ENCODE results near the gene RASGRF1. TPM values are rescaled to one million over a fixed set of nuclear protein-coding genes. Genes with fewer than 3 reads are reported as not detected.
A peak's percentile ranks its signal among the peaks of the same experiment; 100 is the strongest.

The RASGRF1 gene
- total and polyA plus RNA-seq, 10 donors, result 0.50 to 3.4 (median 1.8) TPM

GRCh38 chr15:79101866-79102581 lies 11.4 kb upstream of the RASGRF1 start:
- TF ChIP-seq POLR2AphosphoS5 (IDR thresholded peaks at IDR 0.05) (no peak), POLR2A (IDR thresholded peaks at IDR 0.05) (no peak)
- TF ChIP-seq, protein P1, sequence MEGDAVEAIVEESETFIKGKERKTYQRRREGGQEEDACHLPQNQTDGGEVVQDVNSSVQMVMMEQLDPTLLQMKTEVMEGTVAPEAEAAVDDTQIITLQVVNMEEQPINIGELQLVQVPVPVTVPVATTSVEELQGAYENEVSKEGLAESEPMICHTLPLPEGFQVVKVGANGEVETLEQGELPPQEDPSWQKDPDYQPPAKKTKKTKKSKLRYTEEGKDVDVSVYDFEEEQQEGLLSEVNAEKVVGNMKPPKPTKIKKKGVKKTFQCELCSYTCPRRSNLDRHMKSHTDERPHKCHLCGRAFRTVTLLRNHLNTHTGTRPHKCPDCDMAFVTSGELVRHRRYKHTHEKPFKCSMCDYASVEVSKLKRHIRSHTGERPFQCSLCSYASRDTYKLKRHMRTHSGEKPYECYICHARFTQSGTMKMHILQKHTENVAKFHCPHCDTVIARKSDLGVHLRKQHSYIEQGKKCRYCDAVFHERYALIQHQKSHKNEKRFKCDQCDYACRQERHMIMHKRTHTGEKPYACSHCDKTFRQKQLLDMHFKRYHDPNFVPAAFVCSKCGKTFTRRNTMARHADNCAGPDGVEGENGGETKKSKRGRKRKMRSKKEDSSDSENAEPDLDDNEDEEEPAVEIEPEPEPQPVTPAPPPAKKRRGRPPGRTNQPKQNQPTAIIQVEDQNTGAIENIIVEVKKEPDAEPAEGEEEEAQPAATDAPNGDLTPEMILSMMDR (IDR thresholded peaks at IDR 0.05 in 8 of 11, conservative IDR thresholded peaks at IDR 0.05 in 3 of 11), result no peak
- DNase-seq, result no peak
- peaks cover 0 to 5% (median 0%) of the 10 kb centered on the region in 6 donors for H3K4me1 ChIP-seq
- H3K9me3 ChIP-seq, result no peaks in the 10 kb centered on the region
- H3K27me3 ChIP-seq (replicated peaks in 1 of 7), result peaks cover 0 to 88% (median 8%) of the 10 kb centered on the region in 7 donors
- WGBS, 5 donors, result 69 to 81% (median 76%) methylated on average over 12 of the region's 12 CpGs
- no peaks in the 10 kb centered on the region for H3K36me3 ChIP-seq
- H3K27ac ChIP-seq, result no peak overlapping the region
- no peak overlapping the region for H3K4me3 ChIP-seq
- intact Hi-C loops (cut with DNase I; ENCODE audit: low total_unique reads), result no loop called here

GRCh38 chr15:79099692-79100091 lies 9.1 kb upstream of the RASGRF1 start:
- Histone ChIP-seq H3K9me3 (no peaks in the 10 kb centered on the region), H3K27ac (no peak overlapping the region), H3K4me3 (no peak overlapping the region), H3K4me1 (no peaks in the 10 kb centered on the region), H3K27me3 (replicated peaks in 1 of 7) (peaks cover 0 to 71% (median 11%) of the 10 kb centered on the region in 7 donors), H3K36me3 (no peaks in the 10 kb centered on the region)
- whole genome bisulfite sequencing, 5 donors, result 70 to 79% (median 76%) methylated on average over 4 of the region's 4 CpGs
- no peak for DNase-seq
- TF ChIP-seq, protein P1 (IDR thresholded peaks at IDR 0.05 in 8 of 11, conservative IDR thresholded peaks at IDR 0.05 in 3 of 11), result no peak
- TF ChIP-seq POLR2A (IDR thresholded peaks at IDR 0.05) (no peak), POLR2AphosphoS5 (IDR thresholded peaks at IDR 0.05) (no peak)
- intact Hi-C loops (cut with DNase I; ENCODE audit: low total_unique reads), result no loop called here

GRCh38 chr15:79094611-79095021 lies 4.0 kb upstream of the RASGRF1 start:
- H3K27me3 ChIP-seq (replicated peaks in 1 of 7), result peaks cover 4 to 80% (median 36%) of the 10 kb centered on the region in 7 donors
- H3K27ac ChIP-seq, result no peak overlapping the region
- TF ChIP-seq POLR2A (IDR thresholded peaks at IDR 0.05), result no peak
- no peak for TF ChIP-seq POLR2AphosphoS5 (IDR thresholded peaks at IDR 0.05)
- TF ChIP-seq, protein P1 (IDR thresholded peaks at IDR 0.05 in 8 of 11, conservative IDR thresholded peaks at IDR 0.05 in 3 of 11), result no peak
- DNase-seq, result no peak
- peaks cover 5 to 21% (median 19%) of the 10 kb centered on the region in 6 donors for H3K4me1 ChIP-seq
- H3K4me3 ChIP-seq, result no peak overlapping the region
- no peaks in the 10 kb centered on the region for H3K9me3 ChIP-seq
- 20 to 35% (median 27%) methylated on average over 4 to 6 of the region's 6 CpGs for WGBS, 5 donors
- intact Hi-C loops (cut with DNase I; ENCODE audit: low total_unique reads), result no loop called here
- H3K36me3 ChIP-seq, result no peaks in the 10 kb centered on the region

- Histone ChIP-seq H3K36me3 (no peaks in the 10 kb centered on the region), H3K9me3 (no peaks in the 10 kb centered on the region), H3K27ac (no peak overlapping the region), H3K4me3 (no peak overlapping the region), H3K4me1 (peaks cover 5 to 27% (median 20%) of the 10 kb centered on the region in 6 donors), H3K27me3 (replicated peaks in 1 of 7) (peaks cover 4 to 80% (median 48%) of the 10 kb centered on the region in 7 donors)
- peak; percentile 33 for DNase-seq
- WGBS, 5 donors, result 57 to 72% (median 69%) methylated on average over 8 of the region's 8 CpGs
- no peak for TF ChIP-seq POLR2AphosphoS5 (IDR thresholded peaks at IDR 0.05)
- TF ChIP-seq, protein P1 (IDR thresholded peaks at IDR 0.05 in 8 of 11, conservative IDR thresholded peaks at IDR 0.05 in 3 of 11), result no peak
- no peak for TF ChIP-seq POLR2A (IDR thresholded peaks at IDR 0.05)
- intact Hi-C loops (cut with DNase I; ENCODE audit: low total_unique reads), result no loop called here
These were observed 2.9 kb upstream of the RASGRF1 start for GRCh38 chr15:79093352-79093935.

Measured in spleen (tissue), 11 donors.